Measurements from ENCODE around the gene C11orf24.
"Not testable (repeated sequence)": the region's sequence is repeated elsewhere in the genome, so short reads cannot be mapped to it uniquely, and the experiment has no call there.

DNA sequence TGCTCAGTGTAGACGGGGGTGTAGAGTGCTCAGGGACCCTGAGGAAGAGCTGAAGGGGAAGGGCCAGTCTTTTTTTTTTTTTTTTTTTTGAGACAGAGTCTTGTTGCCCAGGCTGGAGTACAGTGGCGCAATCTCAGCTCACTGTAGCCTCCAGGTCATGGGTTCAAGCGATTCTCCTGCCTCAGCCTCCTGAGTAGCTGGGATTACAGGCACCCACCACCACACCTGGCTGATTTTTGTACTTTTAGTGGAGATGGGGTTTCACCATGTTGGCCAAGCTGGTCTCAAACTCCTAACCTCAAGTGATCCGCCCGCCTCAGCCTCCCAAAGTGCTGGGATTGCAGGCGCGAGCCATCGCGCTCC lies 27.7 kb upstream of the C11orf24 start:
- TF ChIP-seq, protein P1, sequence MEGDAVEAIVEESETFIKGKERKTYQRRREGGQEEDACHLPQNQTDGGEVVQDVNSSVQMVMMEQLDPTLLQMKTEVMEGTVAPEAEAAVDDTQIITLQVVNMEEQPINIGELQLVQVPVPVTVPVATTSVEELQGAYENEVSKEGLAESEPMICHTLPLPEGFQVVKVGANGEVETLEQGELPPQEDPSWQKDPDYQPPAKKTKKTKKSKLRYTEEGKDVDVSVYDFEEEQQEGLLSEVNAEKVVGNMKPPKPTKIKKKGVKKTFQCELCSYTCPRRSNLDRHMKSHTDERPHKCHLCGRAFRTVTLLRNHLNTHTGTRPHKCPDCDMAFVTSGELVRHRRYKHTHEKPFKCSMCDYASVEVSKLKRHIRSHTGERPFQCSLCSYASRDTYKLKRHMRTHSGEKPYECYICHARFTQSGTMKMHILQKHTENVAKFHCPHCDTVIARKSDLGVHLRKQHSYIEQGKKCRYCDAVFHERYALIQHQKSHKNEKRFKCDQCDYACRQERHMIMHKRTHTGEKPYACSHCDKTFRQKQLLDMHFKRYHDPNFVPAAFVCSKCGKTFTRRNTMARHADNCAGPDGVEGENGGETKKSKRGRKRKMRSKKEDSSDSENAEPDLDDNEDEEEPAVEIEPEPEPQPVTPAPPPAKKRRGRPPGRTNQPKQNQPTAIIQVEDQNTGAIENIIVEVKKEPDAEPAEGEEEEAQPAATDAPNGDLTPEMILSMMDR (IDR thresholded peaks at IDR 0.05) = not testable (repeated sequence)
- not testable (repeated sequence) for TF ChIP-seq POLR2A, EP300 (IDR thresholded peaks at IDR 0.05)
